ENCODE results near the gene DUS3L. TPM values are rescaled to one million over a fixed set of nuclear protein-coding genes. Genes with fewer than 3 reads are reported as not detected.

Gene DUS3L
- total RNA-seq, 1 donor from 2014 or later: 39.0 TPM

GRCh38 chr19:5820785-5821184 is 29.8 kb upstream of the DUS3L start:
- intact Hi-C loops (cut with DNase I): no loop called here
- no peak for DNase-seq (ENCODE audit: extremely low spot score in 2 of 2)
- Histone ChIP-seq H3K27me3 (no peaks in the 10 kb centered on the region), H3K4me3 (no peak overlapping the region), H3K36me3 (no peaks in the 10 kb centered on the region), H3K9me3 (no peaks in the 10 kb centered on the region), H3K4me1 (no peaks in the 10 kb centered on the region), H3K27ac (no peak overlapping the region)
- TF ChIP-seq POLR2AphosphoS5 (IDR thresholded peaks at IDR 0.05; ENCODE audit: insufficient read depth in 1 of 2, low read depth in 1 of 2) (no peak), CTCF (IDR thresholded peaks at IDR 0.05) (no peak), POLR2A (IDR thresholded peaks at IDR 0.05) (no peak)

GRCh38 chr19:5818594-5818993 is 27.6 kb upstream of the DUS3L start:
- no peak overlapping the region for H3K27ac ChIP-seq
- no peak overlapping the region for H3K4me3 ChIP-seq
- H3K27me3 ChIP-seq: no peaks in the 10 kb centered on the region
- no peak for DNase-seq (ENCODE audit: extremely low spot score in 2 of 2)
- no peaks in the 10 kb centered on the region for H3K9me3 ChIP-seq
- H3K4me1 ChIP-seq: no peaks in the 10 kb centered on the region
- H3K36me3 ChIP-seq: no peaks in the 10 kb centered on the region
- intact Hi-C loops (cut with DNase I): no loop called here
- TF ChIP-seq POLR2A (IDR thresholded peaks at IDR 0.05): no peak
- TF ChIP-seq POLR2AphosphoS5 (IDR thresholded peaks at IDR 0.05; ENCODE audit: insufficient read depth in 1 of 2, low read depth in 1 of 2): no peak
- no peak for TF ChIP-seq CTCF (IDR thresholded peaks at IDR 0.05)

GRCh38 chr19:5817218-5817617 is 26.3 kb upstream of the DUS3L start:
- Histone ChIP-seq H3K27me3 (no peaks in the 10 kb centered on the region), H3K27ac (no peak overlapping the region), H3K4me3 (no peak overlapping the region), H3K4me1 (no peaks in the 10 kb centered on the region), H3K9me3 (no peaks in the 10 kb centered on the region), H3K36me3 (no peaks in the 10 kb centered on the region)
- intact Hi-C loops (cut with DNase I): no loop called here
- DNase-seq (ENCODE audit: extremely low spot score in 2 of 2): no peak
- TF ChIP-seq POLR2AphosphoS5 (IDR thresholded peaks at IDR 0.05; ENCODE audit: insufficient read depth in 1 of 2, low read depth in 1 of 2) (no peak), CTCF (IDR thresholded peaks at IDR 0.05) (no peak), POLR2A (IDR thresholded peaks at IDR 0.05) (no peak)

- H3K4me3 ChIP-seq: no peak overlapping the region
- no peak for DNase-seq (ENCODE audit: extremely low spot score in 2 of 2)
- no peak overlapping the region for H3K27ac ChIP-seq
- no peaks in the 10 kb centered on the region for H3K27me3 ChIP-seq
- no peaks in the 10 kb centered on the region for H3K4me1 ChIP-seq
- H3K9me3 ChIP-seq: no peaks in the 10 kb centered on the region
- intact Hi-C loops (cut with DNase I): no loop called here
- TF ChIP-seq POLR2A (IDR thresholded peaks at IDR 0.05) (no peak), CTCF (IDR thresholded peaks at IDR 0.05) (no peak), POLR2AphosphoS5 (IDR thresholded peaks at IDR 0.05; ENCODE audit: insufficient read depth in 1 of 2, low read depth in 1 of 2) (no peak)
- H3K36me3 ChIP-seq: no peaks in the 10 kb centered on the region
These were observed 23.9 kb upstream of the DUS3L start for GRCh38 chr19:5814852-5815246.

- DNase-seq (ENCODE audit: extremely low spot score in 2 of 2): no peak
- H3K27me3 ChIP-seq: no peaks in the 10 kb centered on the region
- no peaks in the 10 kb centered on the region for H3K9me3 ChIP-seq
- H3K27ac ChIP-seq: no peak overlapping the region
- H3K4me3 ChIP-seq: no peak overlapping the region
- H3K4me1 ChIP-seq: no peaks in the 10 kb centered on the region
- TF ChIP-seq POLR2A (IDR thresholded peaks at IDR 0.05) (no peak), POLR2AphosphoS5 (IDR thresholded peaks at IDR 0.05; ENCODE audit: insufficient read depth in 1 of 2, low read depth in 1 of 2) (no peak), CTCF (IDR thresholded peaks at IDR 0.05) (no peak)
- intact Hi-C loops (cut with DNase I): no loop called here
- H3K36me3 ChIP-seq: no peaks in the 10 kb centered on the region
These were observed 23.3 kb upstream of the DUS3L start for GRCh38 chr19:5814123-5814851.
